ENCODE data around the gene PBLD.

Gene PBLD

DNA sequence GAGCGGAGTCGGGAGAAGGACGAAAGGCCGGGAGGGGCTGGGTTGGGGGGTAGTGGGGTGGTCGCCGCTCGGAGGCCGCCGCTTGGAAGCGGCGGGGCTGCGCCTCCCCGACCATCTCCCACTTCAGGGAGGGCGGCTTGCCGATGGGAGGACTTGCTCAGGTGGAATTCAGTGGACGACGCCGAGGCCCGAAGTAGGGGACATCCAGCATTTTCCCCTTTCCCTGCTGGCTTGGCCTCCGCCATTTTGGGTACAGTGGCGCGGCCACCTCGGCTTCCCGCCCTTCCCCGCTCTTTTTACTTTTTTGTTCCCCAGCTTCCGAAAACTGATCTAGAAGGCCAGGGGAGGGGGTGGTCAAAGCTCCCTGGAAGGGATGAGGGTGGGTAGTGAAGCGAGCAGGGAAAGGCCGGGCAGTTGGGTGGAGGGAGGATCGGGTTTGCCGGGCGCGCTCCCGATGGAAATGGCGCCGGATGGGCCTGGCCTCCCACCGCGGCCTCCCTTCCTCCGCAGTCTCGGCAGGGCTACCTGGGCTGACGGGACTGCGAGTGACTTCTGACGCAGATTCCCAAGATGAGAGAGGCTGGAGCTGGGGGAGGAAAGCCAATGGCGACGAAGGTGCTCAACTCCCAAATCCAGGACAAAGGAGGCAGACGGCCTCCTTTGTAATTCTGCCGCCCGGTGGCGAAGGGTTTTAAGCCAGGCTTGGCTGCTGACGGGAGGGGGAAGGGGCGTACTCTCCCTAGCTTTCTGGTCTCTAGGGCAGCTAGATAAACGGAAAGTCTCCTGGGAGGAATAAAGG lies at the start of gene PBLD:
Gene PBLD, minus strand, starts transcription at position 670 of the 799 bp plus-strand sequence. CDS start 26,084 bp downstream, outside the sequence.
- ATAC-seq = peak; percentile 40
- H3K27me3 Mint-ChIP-seq = no peaks in the 10 kb centered on the region
- H3K4me1 Mint-ChIP-seq = peaks cover 69% of the 10 kb centered on the region
- H3K4me3 Mint-ChIP-seq = peak within 1 kb of the TSS; percentile 98
- peak within 1 kb of the TSS; percentile 99 for H3K27ac Mint-ChIP-seq
- no peaks in the 10 kb centered on the region for H3K9me3 Mint-ChIP-seq
- H3K36me3 Mint-ChIP-seq = peaks cover 33% of the 10 kb centered on the region

- Mint-ChIP-seq H3K4me1 (no peaks in the 10 kb centered on the region), H3K27me3 (no peaks in the 10 kb centered on the region), H3K36me3 (peaks cover 61% of the 10 kb centered on the region), H3K27ac (no peak overlapping the region), H3K9me3 (peaks cover 7% of the 10 kb centered on the region), H3K4me3 (no peak overlapping the region)
- no peak for ATAC-seq
Measured at GRCh38 chr10:68371604-68372003, 38.9 kb upstream of the PBLD start.

GRCh38 chr10:68367121-68367520 lies 34.4 kb upstream of the PBLD start:
- peaks cover 32% of the 10 kb centered on the region for H3K36me3 Mint-ChIP-seq
- H3K4me3 Mint-ChIP-seq = no peak overlapping the region
- no peak overlapping the region for H3K27ac Mint-ChIP-seq
- no peak for ATAC-seq
- H3K4me1 Mint-ChIP-seq = peaks cover 6% of the 10 kb centered on the region
- H3K27me3 Mint-ChIP-seq = no peaks in the 10 kb centered on the region
- peaks cover 4% of the 10 kb centered on the region for H3K9me3 Mint-ChIP-seq

DNA sequence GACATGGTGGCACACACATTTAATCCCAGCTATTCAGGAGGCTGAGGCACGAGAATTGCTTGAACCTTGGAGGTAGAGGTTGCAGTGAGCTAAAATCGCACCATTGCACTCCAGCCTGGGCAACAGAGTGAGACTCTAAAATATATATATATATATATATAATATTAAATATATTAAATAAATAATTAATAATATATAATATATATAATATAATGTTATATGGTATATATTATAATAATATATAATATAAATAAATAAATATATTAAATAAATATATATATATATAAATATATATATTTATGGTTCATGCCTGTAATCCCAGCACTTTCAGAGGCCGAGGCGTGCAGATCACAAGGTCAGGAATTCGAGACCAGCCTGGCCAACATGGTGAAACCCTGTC lies 33.9 kb upstream of the PBLD start:
- Mint-ChIP-seq H3K4me3 (no peak overlapping the region), H3K27me3 (no peaks in the 10 kb centered on the region), H3K27ac (no peak overlapping the region), H3K4me1 (peaks cover 6% of the 10 kb centered on the region), H3K9me3 (peaks cover 3% of the 10 kb centered on the region), H3K36me3 (peaks cover 32% of the 10 kb centered on the region)
- ATAC-seq = no peak

- Mint-ChIP-seq H3K4me3 (no peak overlapping the region), H3K27ac (no peak overlapping the region), H3K36me3 (peaks cover 23% of the 10 kb centered on the region), H3K9me3 (no peaks in the 10 kb centered on the region), H3K27me3 (no peaks in the 10 kb centered on the region), H3K4me1 (peaks cover 6% of the 10 kb centered on the region)
- no peak for ATAC-seq
Measured at GRCh38 chr10:68365611-68366010, 32.9 kb upstream of the PBLD start.

DNA sequence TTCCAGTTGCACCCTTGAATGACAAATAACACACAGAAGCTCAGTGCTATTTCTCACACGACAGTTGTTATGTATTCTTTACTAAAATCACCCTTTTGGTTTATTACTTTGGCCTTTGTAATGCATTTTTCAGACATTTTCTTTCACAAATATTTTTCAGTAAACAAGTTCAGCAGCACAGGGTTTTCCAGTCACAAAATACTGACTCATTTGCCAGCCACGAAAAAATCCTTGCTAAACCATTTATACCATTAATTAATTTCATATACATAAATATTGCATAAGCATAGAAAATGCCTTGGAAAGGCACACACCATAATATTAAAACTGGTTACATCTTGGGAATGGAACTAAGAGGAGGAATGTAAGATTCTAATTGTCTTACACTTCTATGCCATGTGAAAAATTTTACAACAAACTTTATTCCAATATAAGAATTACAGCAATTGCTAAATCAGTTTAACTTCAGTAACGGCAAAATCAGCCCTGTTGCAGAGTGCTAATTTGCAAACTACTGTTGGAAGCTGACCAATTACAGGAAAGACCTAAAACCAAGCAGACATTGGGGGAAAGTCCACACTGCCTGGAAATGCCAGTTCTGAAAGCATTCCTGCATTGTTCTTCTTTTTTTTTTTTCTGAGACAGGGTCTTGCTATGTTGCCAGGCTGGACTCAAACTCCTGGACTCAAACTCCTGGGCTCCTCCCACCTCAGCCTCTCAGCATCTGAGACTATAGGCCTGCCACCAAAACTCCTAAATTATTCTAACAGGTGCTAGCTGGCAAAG lies 31.6 kb upstream of the PBLD start:
- no peak for ATAC-seq
- Mint-ChIP-seq H3K4me3 (no peak overlapping the region), H3K27me3 (no peaks in the 10 kb centered on the region), H3K27ac (peak overlapping the region; percentile 64), H3K9me3 (no peaks in the 10 kb centered on the region), H3K36me3 (peaks cover 16% of the 10 kb centered on the region), H3K4me1 (peaks cover 6% of the 10 kb centered on the region)

- Mint-ChIP-seq H3K4me1 (peaks cover 6% of the 10 kb centered on the region), H3K27ac (peak overlapping the region; percentile 64), H3K36me3 (peaks cover 19% of the 10 kb centered on the region), H3K4me3 (no peak overlapping the region), H3K9me3 (no peaks in the 10 kb centered on the region), H3K27me3 (no peaks in the 10 kb centered on the region)
- peak; percentile 71 for ATAC-seq
Measured at GRCh38 chr10:68362590-68362989, 29.9 kb upstream of the PBLD start.

DNA sequence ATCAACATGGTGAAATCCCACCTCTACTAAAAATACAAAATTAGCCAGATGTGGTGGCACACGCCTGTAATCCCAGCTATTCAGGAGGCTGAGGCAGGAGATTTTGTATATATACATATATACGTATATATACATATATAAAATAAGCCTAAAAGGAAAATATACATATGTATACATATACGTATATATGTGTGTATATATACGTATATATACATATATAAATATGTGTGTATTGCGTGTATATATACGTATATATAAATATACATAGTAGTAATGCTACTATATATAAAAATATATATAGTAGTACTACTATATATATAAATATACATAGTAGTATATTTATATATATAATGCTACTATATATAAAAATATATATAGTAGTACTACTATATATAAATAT lies 26.5 kb upstream of the PBLD start:
- Mint-ChIP-seq H3K27ac (no peak overlapping the region), H3K36me3 (peaks cover 21% of the 10 kb centered on the region), H3K4me1 (peaks cover 6% of the 10 kb centered on the region), H3K4me3 (no peak overlapping the region), H3K27me3 (no peaks in the 10 kb centered on the region), H3K9me3 (no peaks in the 10 kb centered on the region)
- no peak for ATAC-seq

DNA sequence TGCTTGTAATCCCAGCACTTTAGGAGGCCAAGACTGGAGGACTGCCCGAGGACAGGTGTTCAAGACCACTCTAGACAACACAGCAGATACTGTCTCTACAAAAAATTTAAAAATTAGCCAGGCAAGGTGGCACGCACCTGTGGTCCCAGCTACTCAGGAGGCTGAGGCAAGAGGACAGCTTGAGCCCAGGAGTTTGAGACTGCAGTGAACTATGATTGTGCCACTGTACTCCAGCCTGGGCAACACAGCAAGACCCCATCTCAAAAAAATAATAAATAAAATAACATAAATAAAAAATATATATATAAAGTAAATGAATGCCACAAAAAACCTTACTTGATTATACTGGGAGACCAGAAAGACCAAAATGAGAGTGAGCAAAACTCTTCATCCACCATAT lies 20.8 kb upstream of the PBLD start:
- Mint-ChIP-seq H3K36me3 (peaks cover 37% of the 10 kb centered on the region), H3K9me3 (no peaks in the 10 kb centered on the region), H3K27me3 (no peaks in the 10 kb centered on the region), H3K4me3 (no peak overlapping the region), H3K27ac (no peak overlapping the region), H3K4me1 (no peaks in the 10 kb centered on the region)
- no peak for ATAC-seq

GRCh38 chr10:68348265-68348741 lies 15.6 kb upstream of the PBLD start:
- Mint-ChIP-seq H3K36me3 (peaks cover 45% of the 10 kb centered on the region), H3K4me3 (no peak overlapping the region), H3K27ac (no peak overlapping the region), H3K9me3 (no peaks in the 10 kb centered on the region), H3K27me3 (no peaks in the 10 kb centered on the region), H3K4me1 (no peaks in the 10 kb centered on the region)
- ATAC-seq = peak; percentile 48

GRCh38 chr10:68346774-68347173 lies 14.0 kb upstream of the PBLD start:
- H3K27me3 Mint-ChIP-seq = no peaks in the 10 kb centered on the region
- no peak for ATAC-seq
- no peak overlapping the region for H3K4me3 Mint-ChIP-seq
- no peaks in the 10 kb centered on the region for H3K4me1 Mint-ChIP-seq
- no peak overlapping the region for H3K27ac Mint-ChIP-seq
- H3K9me3 Mint-ChIP-seq = no peaks in the 10 kb centered on the region
- peaks cover 44% of the 10 kb centered on the region for H3K36me3 Mint-ChIP-seq

DNA sequence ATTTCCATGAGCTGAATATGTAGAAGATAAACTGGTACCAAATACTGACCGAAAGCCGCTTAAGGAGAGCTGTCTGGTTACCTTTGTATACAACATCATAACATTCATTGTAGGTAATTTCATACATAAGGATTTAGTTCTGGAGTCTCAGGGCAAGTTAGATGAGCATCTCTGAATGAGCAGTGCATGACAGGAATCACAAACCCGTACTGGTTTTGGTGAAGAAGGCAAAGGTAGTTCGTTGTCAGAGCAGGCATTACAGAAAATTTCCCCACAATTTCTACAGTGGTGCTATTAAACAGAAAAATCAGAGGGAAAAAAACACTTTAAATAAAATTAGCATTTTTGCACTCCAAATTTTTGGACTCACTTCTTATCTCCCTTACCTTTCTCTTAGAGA lies 12.9 kb upstream of the PBLD start:
- H3K4me3 Mint-ChIP-seq = no peak overlapping the region
- H3K4me1 Mint-ChIP-seq = no peaks in the 10 kb centered on the region
- no peak for ATAC-seq
- peaks cover 54% of the 10 kb centered on the region for H3K36me3 Mint-ChIP-seq
- H3K9me3 Mint-ChIP-seq = no peaks in the 10 kb centered on the region
- no peaks in the 10 kb centered on the region for H3K27me3 Mint-ChIP-seq
- no peak overlapping the region for H3K27ac Mint-ChIP-seq

DNA sequence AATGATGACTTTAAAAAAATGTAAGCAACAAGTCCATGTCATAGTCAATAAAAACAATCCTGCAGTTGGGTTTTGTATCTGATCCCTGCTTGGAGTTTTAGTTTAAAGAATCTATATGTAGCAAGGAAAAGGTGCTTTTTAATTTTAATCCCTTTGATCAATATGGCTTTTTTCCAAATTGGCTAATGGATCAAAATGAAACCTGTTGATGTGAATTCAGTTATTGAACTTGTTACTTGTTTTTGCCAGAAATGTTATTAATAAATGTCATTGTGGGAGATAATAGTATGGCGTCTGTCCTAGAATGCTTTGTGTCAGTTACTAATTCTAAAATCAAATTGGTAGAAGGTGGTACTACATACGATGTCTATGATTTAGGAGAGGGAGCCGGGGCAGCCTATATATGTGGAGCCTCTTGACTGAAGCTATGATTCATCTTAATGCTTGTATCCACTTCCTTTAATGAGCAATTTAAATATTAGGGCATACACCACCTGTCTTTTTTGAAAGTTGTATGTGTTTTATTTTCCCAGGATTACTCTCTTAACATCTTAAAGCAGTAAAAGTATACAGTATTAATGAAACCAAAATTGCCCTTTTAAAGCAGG lies 10.3 kb upstream of the PBLD start:
- no peak overlapping the region for H3K27ac Mint-ChIP-seq
- ATAC-seq = no peak
- no peak overlapping the region for H3K4me3 Mint-ChIP-seq
- no peaks in the 10 kb centered on the region for H3K27me3 Mint-ChIP-seq
- peaks cover 19% of the 10 kb centered on the region for H3K4me1 Mint-ChIP-seq
- H3K36me3 Mint-ChIP-seq = peaks cover 74% of the 10 kb centered on the region
- no peaks in the 10 kb centered on the region for H3K9me3 Mint-ChIP-seq

- H3K4me1 Mint-ChIP-seq = peaks cover 44% of the 10 kb centered on the region
- no peak overlapping the region for H3K4me3 Mint-ChIP-seq
- peak overlapping the region; percentile 54 for H3K27ac Mint-ChIP-seq
Measured at GRCh38 chr10:68340358-68341080, 7.8 kb upstream of the PBLD start.

More at GRCh38 chr10:68340358-68341080, 7.8 kb upstream of the PBLD start:
- Mint-ChIP-seq H3K9me3 (no peaks in the 10 kb centered on the region), H3K36me3 (peaks cover 84% of the 10 kb centered on the region), H3K27me3 (no peaks in the 10 kb centered on the region)
- ATAC-seq = no peak
